Measurements from ENCODE around the gene PAK1. TPM values are rescaled to one million over a fixed set of nuclear protein-coding genes. Genes with fewer than 3 reads are reported as not detected.

Gene PAK1
- total RNA-seq, 4 donors from 2014 or later, result 17.8 to 34.5 (median 21.6) TPM

GRCh38 chr11:77381729-77382665 is 91.9 kb downstream of the PAK1 start:
- intact Hi-C loops (cut with DNase I; ENCODE audit: low total_unique reads), result no loop called here
- 53 to 64% methylated on average over 2 of the region's 2 CpGs for WGBS, 2 donors
- H3K4me3 ChIP-seq (ENCODE audit: low read depth, poor library complexity, severe bottlenecking), result no peak overlapping the region
- no peak for DNase-seq (ENCODE audit: low spot score in 2 of 2)
- TF ChIP-seq CTCF (IDR thresholded peaks at IDR 0.05) (no peak), POLR2A (IDR thresholded peaks at IDR 0.05) (no peak)

GRCh38 chr11:77379934-77380333 is 94.0 kb downstream of the PAK1 start:
- intact Hi-C loops (cut with DNase I; ENCODE audit: low total_unique reads), result no loop called here
- H3K4me3 ChIP-seq (ENCODE audit: low read depth, poor library complexity, severe bottlenecking), result no peak overlapping the region
- DNase-seq (ENCODE audit: low spot score in 2 of 2), result no peak
- TF ChIP-seq CTCF (IDR thresholded peaks at IDR 0.05) (no peak), POLR2A (IDR thresholded peaks at IDR 0.05) (no peak)
- WGBS, 2 donors, result 90 to 92% methylated on average over 5 of the region's 5 CpGs

- TF ChIP-seq CTCF (IDR thresholded peaks at IDR 0.05) (no peak), POLR2A (IDR thresholded peaks at IDR 0.05) (no peak)
- 90 to 96% methylated on average over 4 of the region's 4 CpGs for WGBS, 2 donors
- H3K4me3 ChIP-seq (ENCODE audit: low read depth, poor library complexity, severe bottlenecking), result no peak overlapping the region
- DNase-seq (ENCODE audit: low spot score in 2 of 2), result no peak
- intact Hi-C loops (cut with DNase I; ENCODE audit: low total_unique reads), result no loop called here
These were observed 94.6 kb downstream of the PAK1 start for GRCh38 chr11:77379253-77379652.

- TF ChIP-seq CTCF (IDR thresholded peaks at IDR 0.05), result no peak
- TF ChIP-seq POLR2A (IDR thresholded peaks at IDR 0.05), result no peak
- intact Hi-C loops (cut with DNase I; ENCODE audit: low total_unique reads), result no loop called here
- DNase-seq (ENCODE audit: low spot score in 2 of 2), result no peak
- H3K4me3 ChIP-seq (ENCODE audit: low read depth, poor library complexity, severe bottlenecking), result no peak overlapping the region
- 76 to 92% methylated on average over 2 of the region's 2 CpGs for WGBS, 2 donors
These were observed 96.2 kb downstream of the PAK1 start for GRCh38 chr11:77377734-77378133.

GRCh38 chr11:77375107-77375506 is 98.8 kb downstream of the PAK1 start:
- intact Hi-C loops (cut with DNase I; ENCODE audit: low total_unique reads), result no loop called here
- WGBS, 2 donors, result 90 to 93% methylated on average over 2 of the region's 2 CpGs
- TF ChIP-seq POLR2A (IDR thresholded peaks at IDR 0.05), result no peak
- TF ChIP-seq CTCF (IDR thresholded peaks at IDR 0.05), result no peak
- H3K4me3 ChIP-seq (ENCODE audit: low read depth, poor library complexity, severe bottlenecking), result no peak overlapping the region
- no peak for DNase-seq (ENCODE audit: low spot score in 2 of 2)
